NCI-H1105 treated with DMSO at 0.1 percent for 48 hours (cell line): ENCODE measurements around the gene ALDH1A3.
A peak's percentile ranks its signal among the peaks of the same experiment; 100 is the strongest.

Experiments
- DNase-seq: peaks from one replicate; lab custom pipeline; 2025; lab: John Stamatoyannopoulos, UW

ALDH1A3 gene

GRCh38 chr15:100926258-100926657 lies 46.6 kb downstream of the ALDH1A3 start:
- no peak for DNase-seq

- no peak for DNase-seq
Measured at GRCh38 chr15:100926971-100927756, 47.5 kb downstream of the ALDH1A3 start.

DNA sequence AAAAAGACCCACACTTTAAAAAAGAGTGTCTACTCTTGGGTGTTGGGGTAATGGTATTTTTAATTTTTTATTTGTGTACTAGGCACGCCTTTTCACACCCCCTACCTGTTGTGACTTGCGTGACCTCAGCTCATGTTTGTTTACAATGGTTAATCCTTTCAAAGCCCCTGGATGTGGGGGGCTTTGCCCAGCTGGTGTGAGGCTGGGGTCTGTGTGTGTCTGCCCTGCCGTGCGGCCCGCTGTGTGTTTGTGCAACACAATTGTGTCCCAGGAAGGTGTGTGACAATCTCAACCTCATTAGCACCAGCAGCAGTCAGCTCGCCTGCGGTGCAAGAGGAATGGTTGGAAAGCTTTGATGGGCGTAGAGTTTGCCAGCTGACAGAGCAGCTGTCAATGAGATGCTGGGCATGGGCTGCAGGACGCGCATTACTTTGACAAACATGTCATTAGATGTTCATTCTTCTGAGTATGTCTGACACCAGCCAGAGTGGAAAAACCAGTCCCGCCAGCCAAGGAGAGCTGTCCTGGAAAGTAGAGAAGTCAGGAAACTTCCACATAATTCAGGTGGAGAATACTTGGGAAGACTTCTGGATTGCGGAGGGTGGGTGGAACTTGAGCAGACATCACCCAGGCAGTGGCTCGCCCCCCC lies 49.1 kb downstream of the ALDH1A3 start:
- peak; percentile 43 for DNase-seq

GRCh38 chr15:100929641-100930042 lies 50.0 kb downstream of the ALDH1A3 start:
- DNase-seq = peak; percentile 52

- no peak for DNase-seq
Measured at GRCh38 chr15:100930306-100930848, 50.7 kb downstream of the ALDH1A3 start.

DNA sequence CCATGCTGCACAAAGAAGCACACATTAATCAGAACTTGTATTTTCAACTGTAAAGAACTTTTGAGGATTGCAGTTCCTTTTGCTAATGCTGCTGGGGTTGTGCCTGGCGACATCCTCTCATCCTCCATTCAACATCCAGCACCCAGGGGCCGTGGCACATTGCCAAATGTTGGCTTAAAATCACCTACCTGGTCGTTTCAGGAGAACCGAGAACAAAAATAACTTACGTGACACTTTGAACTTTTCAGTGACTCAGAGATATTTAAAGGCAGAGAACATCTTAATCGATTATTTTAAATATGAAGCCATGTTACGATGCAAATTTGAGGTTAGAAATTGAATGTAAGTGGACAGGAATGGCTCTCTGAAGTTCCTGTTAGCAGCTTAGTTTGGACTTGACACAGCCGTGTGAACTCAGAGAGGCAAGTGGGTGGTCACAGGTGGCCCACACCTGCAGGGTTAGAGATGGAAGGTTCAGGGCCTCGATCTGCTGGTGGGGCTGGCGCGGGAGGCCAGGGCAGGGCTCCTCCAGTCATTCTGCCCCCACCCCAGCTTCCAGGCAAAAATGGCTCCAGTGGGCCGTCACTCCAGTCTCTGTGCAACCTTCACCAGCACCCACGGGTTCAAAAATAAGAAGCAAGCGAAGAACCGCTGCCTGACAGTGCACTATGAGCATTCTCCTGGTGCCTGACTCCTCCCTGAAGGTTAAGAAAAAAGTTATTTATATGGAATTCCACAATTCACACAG lies 51.7 kb downstream of the ALDH1A3 start:
- DNase-seq = no peak

GRCh38 chr15:100932676-100933348 lies 53.2 kb downstream of the ALDH1A3 start:
- no peak for DNase-seq

DNA sequence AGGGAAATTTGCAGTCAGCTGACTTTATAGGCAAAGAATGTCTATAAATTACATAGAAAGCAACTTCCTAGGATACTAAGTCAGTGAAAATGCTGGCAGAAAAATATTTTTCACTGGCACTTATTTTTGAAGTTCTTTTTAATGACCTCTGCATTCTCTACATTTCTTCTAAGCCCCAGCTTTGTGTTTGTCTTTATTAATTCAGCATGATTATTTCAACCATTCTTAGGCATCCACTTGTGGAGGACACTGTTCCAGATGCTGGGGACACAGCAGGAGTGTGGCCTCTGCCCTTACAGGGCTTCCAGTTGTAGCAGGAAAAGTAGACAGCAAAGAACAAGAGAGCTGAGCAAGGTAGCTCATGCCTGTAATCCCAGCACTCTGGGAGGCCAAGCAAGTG lies 54.5 kb downstream of the ALDH1A3 start:
- DNase-seq = no peak

DNA sequence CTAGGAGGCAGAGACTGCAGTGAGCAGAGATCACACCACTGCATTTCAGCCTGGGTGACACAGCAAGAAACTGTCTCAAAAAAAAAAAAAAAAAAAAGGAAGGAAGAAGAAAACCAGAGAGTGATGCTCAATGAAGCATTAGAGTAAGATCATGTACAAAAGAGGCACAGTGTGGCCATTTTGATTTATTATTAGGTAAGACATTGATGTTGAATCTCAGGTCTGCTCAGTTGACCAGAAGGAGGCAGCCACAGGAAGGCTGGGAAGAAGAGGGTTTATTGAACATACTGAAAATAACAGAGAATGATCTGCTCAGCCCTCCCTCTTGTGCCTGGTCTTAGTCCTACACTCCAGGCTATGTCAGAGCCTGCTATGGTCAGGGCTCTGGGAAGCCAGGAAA lies 55.1 kb downstream of the ALDH1A3 start:
- DNase-seq = no peak

DNA sequence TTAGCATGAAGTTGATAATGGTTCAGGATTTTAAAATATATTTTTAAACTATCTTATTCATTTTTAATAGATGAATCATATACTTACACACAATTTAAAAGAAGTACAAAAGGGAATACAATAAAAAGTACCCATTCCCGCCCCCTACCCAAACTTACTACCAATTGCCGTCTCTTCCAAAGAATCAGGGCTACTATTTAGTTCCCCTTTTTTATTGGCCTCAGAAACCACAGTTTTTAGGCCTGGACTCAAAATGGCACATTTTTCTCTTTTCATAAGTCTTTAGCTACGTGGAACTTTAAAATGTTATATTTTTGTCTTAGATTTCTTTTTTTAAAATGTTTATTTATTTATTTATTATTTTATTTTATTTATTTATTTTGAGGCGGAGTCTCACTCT lies 57.5 kb downstream of the ALDH1A3 start:
- no peak for DNase-seq

DNA sequence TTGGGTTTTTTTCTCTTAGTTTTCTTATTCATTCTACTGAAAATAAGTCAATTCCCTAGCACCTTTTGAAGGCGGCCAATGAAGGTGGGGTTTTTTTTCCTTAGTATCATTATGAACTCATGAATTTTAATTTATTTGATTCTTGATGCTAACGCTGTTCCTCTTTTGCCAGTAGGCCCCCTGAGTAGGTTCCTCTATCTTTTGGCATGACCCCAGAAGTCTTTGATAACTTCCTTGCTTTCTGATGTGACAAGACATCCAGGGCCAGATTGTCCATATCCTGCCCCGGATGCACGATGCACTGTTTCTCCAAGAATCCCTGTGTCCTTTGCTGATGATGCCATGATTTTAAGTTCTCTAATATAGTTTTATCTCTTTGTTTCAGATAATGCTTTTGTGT lies 60.2 kb downstream of the ALDH1A3 start:
- DNase-seq = no peak

GRCh38 chr15:100940767-100941379 lies 61.2 kb downstream of the ALDH1A3 start:
- no peak for DNase-seq

DNA sequence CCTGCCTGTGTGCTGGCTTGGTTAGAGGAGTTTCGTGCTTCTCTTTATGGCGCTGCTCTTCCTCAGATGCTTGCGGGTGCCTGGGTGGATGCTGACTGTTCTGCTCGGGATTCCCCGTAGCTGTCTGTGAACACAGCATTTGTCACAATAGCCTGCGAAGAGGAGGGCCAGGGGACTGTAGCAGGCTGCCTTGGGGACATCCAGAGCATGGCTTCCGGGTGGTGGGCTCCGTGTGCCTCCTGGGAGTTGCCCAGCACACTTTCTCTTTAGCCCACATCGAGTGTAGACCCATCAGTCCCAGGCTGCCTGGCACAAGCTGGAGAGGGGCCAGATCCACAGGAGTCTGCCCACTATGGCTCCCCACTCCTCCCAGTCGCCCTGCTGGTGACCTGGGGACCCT lies 61.9 kb downstream of the ALDH1A3 start:
- no peak for DNase-seq

- no peak for DNase-seq
Measured at GRCh38 chr15:100942656-100943425, 63.2 kb downstream of the ALDH1A3 start.

- DNase-seq = no peak
Measured at GRCh38 chr15:100944244-100944895, 64.7 kb downstream of the ALDH1A3 start.

DNA sequence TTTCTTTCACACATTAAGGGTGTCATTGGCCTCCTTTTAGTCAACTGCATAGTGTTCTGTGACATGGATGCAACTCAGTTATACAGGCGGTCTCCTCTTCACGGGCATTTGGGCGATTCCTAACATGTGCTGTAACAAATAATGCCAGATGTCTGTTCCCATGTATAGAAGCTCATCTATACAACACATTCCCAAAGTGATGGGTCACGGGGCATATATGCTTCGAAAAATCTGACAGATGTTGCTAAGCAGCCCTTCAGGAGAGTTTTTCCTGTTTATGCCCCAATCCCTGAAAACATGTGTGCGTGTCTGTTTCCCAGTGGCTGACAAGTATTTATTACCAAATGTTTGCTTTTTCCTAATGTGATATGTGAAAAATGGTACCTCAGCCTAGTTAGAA lies 65.4 kb downstream of the ALDH1A3 start:
- no peak for DNase-seq

DNA sequence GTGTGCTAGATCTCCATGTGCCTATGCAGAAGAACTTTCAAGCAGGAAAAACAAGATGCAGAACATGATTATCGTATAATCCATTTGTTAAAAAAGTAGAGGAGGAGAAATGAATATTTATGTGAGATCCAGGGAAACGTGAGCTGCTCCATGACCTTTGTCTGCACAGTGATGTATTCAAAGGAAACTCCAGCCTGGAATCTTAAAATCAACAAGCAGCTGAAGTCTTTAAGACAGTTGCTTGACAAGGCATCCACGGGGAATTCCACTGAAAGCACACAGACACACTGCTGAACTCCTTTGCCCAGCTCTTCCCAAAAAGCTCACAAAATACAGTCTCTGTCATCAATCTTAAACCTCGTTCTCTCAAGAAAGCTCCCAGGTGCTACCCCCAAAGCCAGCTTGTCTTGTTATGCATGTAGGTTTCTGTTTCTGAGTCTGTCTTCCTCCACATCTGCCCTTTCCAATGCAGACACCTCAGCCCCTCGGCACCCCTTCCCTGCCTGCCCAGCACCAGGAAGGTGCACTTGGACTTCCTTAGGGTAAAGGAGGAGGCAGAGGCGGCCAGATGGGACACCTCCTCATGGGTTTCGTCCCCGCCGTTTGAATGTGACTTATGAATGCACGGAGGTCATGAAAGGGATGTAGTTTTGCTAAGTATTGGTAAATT lies 68.3 kb downstream of the ALDH1A3 start:
- no peak for DNase-seq

DNA sequence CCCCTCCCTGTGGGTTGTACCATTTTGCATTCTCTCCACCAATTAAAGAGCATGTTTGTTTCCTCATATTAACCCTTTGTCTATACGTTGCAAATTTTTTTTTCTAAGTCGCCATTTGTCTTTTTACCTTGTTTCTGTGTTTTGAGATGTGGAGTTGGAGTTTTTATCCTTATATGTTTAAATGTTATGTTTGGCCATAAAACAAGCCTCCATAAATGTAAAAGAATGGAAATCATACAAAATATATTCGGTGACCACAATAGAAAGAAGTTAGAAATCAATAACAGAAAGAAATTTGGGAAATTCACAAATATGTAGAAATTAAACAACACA lies 68.8 kb downstream of the ALDH1A3 start:
- DNase-seq = no peak

GRCh38 chr15:100949691-100950090 lies 70.1 kb downstream of the ALDH1A3 start:
- no peak for DNase-seq

GRCh38 chr15:100951965-100952364 lies 72.3 kb downstream of the ALDH1A3 start:
- no peak for DNase-seq
